Endothelial cell of umbilical vein (primary cell): ENCODE measurements around the gene CACNA1C. TPM values are rescaled to one million over a fixed set of nuclear protein-coding genes. Genes with fewer than 3 reads are reported as not detected.

Source experiments
- BruUV-seq: library from RNA; stranded (reverse); fragments of 400-500 nt; replicated peaks from 2 replicates; lab custom pipeline; 2021; lab: Mats Ljungman, UMichigan
- CTCF ChIA-PET: fragments of 300-600, 350-600 bp; sonication (Branson Sonifier 250); formaldehyde crosslinking; loops from one replicate; lab custom pipeline; 2021; ENCODE audit warnings: antibody characterized with exemption, inconsistent platforms; lab: Charles Lee
- POLR2A ChIA-PET: fragments of 300-600, 350-600 bp; sonication (Branson Sonifier 250); formaldehyde crosslinking; loops from one replicate; lab custom pipeline; 2021; ENCODE audit warnings: antibody characterized with exemption, inconsistent platforms; lab: Charles Lee
- DNase-seq: peaks from one replicate; pipeline ENCODE4 v3.0.0-alpha.2; 2011; ENCODE audit warnings: low read depth, low spot score
- FAIRE-seq: peaks from 2 replicates; lab custom pipeline; 2011; peaks lifted over from hg19 to GRCh38; lab: Jason Lieb, UNC
- H2AFZ ChIP-seq: 2 replicates; pipeline ENCODE4 v1.6.0; 2012; ENCODE audit warnings: low read depth, low read length, control low read depth, inconsistent platforms
- H3K27ac ChIP-seq: 2 replicates; pipeline ENCODE4 v1.5.1; 2011; ENCODE audit warnings: low read depth, mild to moderate bottlenecking, control low read depth, low read length, moderate library complexity; ENCODE audit not compliant: insufficient read depth
- H3K27me3 ChIP-seq, 2 experiments: 2 replicates each; pipeline versions ENCODE4 v1.6.0 to v1.6.1; 2011; ENCODE audit warnings: low read length in 2 of 2, mixed read lengths in 1 of 2; ENCODE audit not compliant: control insufficient read depth in 2 of 2, insufficient read depth in 2 of 2
- H3K36me3 ChIP-seq, 2 experiments: 2 replicates in 1 of 2; 3 replicates in 1 of 2; pipeline ENCODE4 v1.5.1; 2011; ENCODE audit warnings: low read length in 2 of 2, mild to moderate bottlenecking in 1 of 2, moderate library complexity in 1 of 2; ENCODE audit not compliant: control insufficient read depth in 2 of 2, insufficient read depth in 2 of 2; ENCODE audit errors: extremely low read depth in 1 of 2
- H3K4me1 ChIP-seq: 3 replicates; pipeline ENCODE4 v1.5.1; 2011; ENCODE audit warnings: mild to moderate bottlenecking, low read length; ENCODE audit not compliant: control insufficient read depth, insufficient read depth; ENCODE audit errors: extremely low read depth
- H3K4me2 ChIP-seq: 2 replicates; pipeline ENCODE4 v1.6.1; 2011; ENCODE audit warnings: low read length, control low read depth, mixed read lengths; ENCODE audit not compliant: insufficient read depth
- H3K4me3 ChIP-seq, 3 experiments: fragments of 200-600 bp in 1 of 3; sonication (generic), shearing (Covaris generic) in 1 of 3; replicated peaks in 1 of 3; 2 replicates each; pipeline ENCODE4 v1.5.1; 2011 to 2016; ENCODE audit warnings: control low read depth in 3 of 3, low read length in 3 of 3, mild to moderate bottlenecking in 2 of 3, inconsistent platforms in 1 of 3, low read depth in 1 of 3, moderate library complexity in 1 of 3; ENCODE audit not compliant: insufficient read depth in 1 of 3
- H3K79me2 ChIP-seq: 2 replicates; pipeline ENCODE4 v1.6.0; 2012; ENCODE audit warnings: low read length, inconsistent platforms; ENCODE audit not compliant: control insufficient read depth, insufficient read depth
- H3K9ac ChIP-seq: replicated peaks from 2 replicates; pipeline ENCODE3; 2011; ENCODE audit warnings: low read length, control low read depth; ENCODE audit not compliant: insufficient read depth; ENCODE audit errors: extremely low read depth
- H3K9me1 ChIP-seq: replicated peaks from 3 replicates; pipeline ENCODE4 v1.6.0; 2011; ENCODE audit warnings: mild to moderate bottlenecking, low read length; ENCODE audit not compliant: control insufficient read depth, insufficient read depth; ENCODE audit errors: extremely low read depth
- H3K9me3 ChIP-seq: replicated peaks from 2 replicates; pipeline ENCODE4 v1.5.1; 2012; ENCODE audit warnings: low read length, inconsistent platforms; ENCODE audit not compliant: control insufficient read depth, insufficient read depth
- H4K20me1 ChIP-seq: replicated peaks from 2 replicates; pipeline ENCODE3; 2011; ENCODE audit warnings: mild to moderate bottlenecking, low read length; ENCODE audit not compliant: control insufficient read depth, insufficient read depth; ENCODE audit errors: extremely low read depth
- CTCF ChIP-seq, 2 donors: IDR thresholded peaks; 1 replicate in 1 of 2; 2 replicates in 1 of 2; pipeline ENCODE4 v1.5.1; 2011; ENCODE audit warnings: low read length in 2 of 2, mild to moderate bottlenecking in 2 of 2, moderate library complexity in 2 of 2, control low read depth in 1 of 2, inconsistent platforms in 1 of 2, low read depth in 1 of 2; ENCODE audit not compliant: insufficient read depth in 1 of 2; ENCODE audit errors: extremely low read depth in 1 of 2
- EZH2 ChIP-seq: IDR thresholded peaks from 2 replicates; pipeline ENCODE4 v1.6.1; 2012; ENCODE audit warnings: borderline replicate concordance, low read depth, mild to moderate bottlenecking, moderate library complexity, low read length, inconsistent platforms; ENCODE audit not compliant: severe bottlenecking
- FOS ChIP-seq: IDR thresholded peaks from 2 replicates; pipeline ENCODE4 v1.6.1; 2011; ENCODE audit warnings: mild to moderate bottlenecking, low read length, moderate library complexity, borderline replicate concordance; ENCODE audit not compliant: insufficient read depth
- GATA2 ChIP-seq: IDR thresholded peaks from 2 replicates; pipeline ENCODE4 v1.7.0; 2011; ENCODE audit warnings: low read depth, mild to moderate bottlenecking, moderate library complexity, mixed read lengths, low read length; ENCODE audit not compliant: insufficient read length, insufficient read depth
- JUN ChIP-seq: IDR thresholded peaks from 2 replicates; pipeline ENCODE4 v1.6.1; 2011; ENCODE audit warnings: borderline replicate concordance, low read depth; ENCODE audit not compliant: insufficient read length, insufficient read depth
- MAX ChIP-seq: IDR thresholded peaks from 2 replicates; pipeline ENCODE4 v1.6.1; 2011; ENCODE audit not compliant: insufficient read depth, insufficient read length
- MYC ChIP-seq: IDR thresholded peaks from one replicate; pipeline ENCODE4 v1.6.1; 2011; ENCODE audit warnings: mild to moderate bottlenecking, low read depth, low read length
- POLR2A ChIP-seq: IDR thresholded peaks from 2 replicates; pipeline ENCODE4 v1.6.1; 2012; ENCODE audit warnings: low read depth, mild to moderate bottlenecking, control low read depth, low read length
- POLR2AphosphoS5 ChIP-seq: IDR thresholded peaks from 2 replicates; pipeline ENCODE4 v1.6.1; 2012; ENCODE audit warnings: low read depth, mild to moderate bottlenecking, control low read depth, low read length, moderate library complexity; ENCODE audit not compliant: insufficient read depth
- dilution Hi-C: fragments of 300-500 bp; cut with MboI; formaldehyde crosslinking; loops from one replicate; pipeline ENCODE4 v1.15.0; 2019; ENCODE audit warnings: low sequenced_read_pairs; ENCODE audit not compliant: extremely low pct_ligation_motif_present
- intact Hi-C: fragments of 100-400 bp; cut with micrococcal nuclease; formaldehyde crosslinking; loops from one replicate; pipeline ENCODE4 v1.10.0; 2022
- polyA plus RNA-seq, 4 experiments: library from polyadenylated mRNA; depleted of rRNA in 3 of 4; stranded (reverse) in 3 of 4; unstranded in 1 of 4; fragments of >200 nt; gene quantifications; 2 replicates each; pipeline versions ENCODE4 v1.2.1 to v1.2.3, GENCODE V29; 2011 to 2012; ENCODE audit warnings: missing spikeins in 1 of 4
- total RNA-seq: library from RNA; stranded (reverse); gene quantifications from 2 replicates; pipeline ENCODE4 v1.2.3, GENCODE V29; 2021

Gene CACNA1C
- total and polyA plus RNA-seq, 2 donors (not counting 3 experiments of a cell fraction or from before 2014, with no cell fraction given) = not detected

- Histone ChIP-seq H3K4me2 (no peak overlapping the region), H4K20me1 (no peaks in the 10 kb centered on the region), H3K36me3 (no peaks in the 10 kb centered on the region), H3K4me1 (peaks cover 17% of the 10 kb centered on the region), H3K9me1 (no peaks in the 10 kb centered on the region), H3K27me3 (peaks cover 6% of the 10 kb centered on the region in 2 experiments), H3K4me3 (no peak overlapping the region), H3K27ac (no peak overlapping the region), H3K79me2 (no peaks in the 10 kb centered on the region), H3K9ac (no peak overlapping the region), H3K9me3 (no peaks in the 10 kb centered on the region), H2AFZ (no peak overlapping the region)
- dilution Hi-C loops (no loop called here), intact Hi-C loops (loop anchor here (10.0 kb wide), 1 partner anchor 58 kb away; no protein-coding TSS in a partner anchor)
- FAIRE-seq (no peak), DNase-seq (no peak)
- no peak for TF ChIP-seq POLR2A
- ChIA-PET CTCF (interaction anchor here (1.0 to 2.3 kb wide), 3 partner anchors 12 to 60 kb away, joined by 3 to 12 read pairs (median 8); no protein-coding TSS in a partner anchor), POLR2A (no interaction called here)
- no TSS peak for BruUV-seq
Measured at GRCh38 chr12:2642176-2642892, 589.5 kb downstream of the CACNA1C start.

GRCh38 chr12:2642896-2643425 lies 590.2 kb downstream of the CACNA1C start:
- DNase-seq (no peak), FAIRE-seq (no peak)
- Histone ChIP-seq H3K9me1 (no peaks in the 10 kb centered on the region), H3K4me1 (peaks cover 17% of the 10 kb centered on the region), H3K27me3 (peaks cover 6% of the 10 kb centered on the region in 2 experiments), H3K4me2 (no peak overlapping the region), H4K20me1 (no peaks in the 10 kb centered on the region), H3K27ac (no peak overlapping the region), H3K4me3 (no peak overlapping the region), H3K36me3 (no peaks in the 10 kb centered on the region), H3K9ac (no peak overlapping the region), H3K9me3 (no peaks in the 10 kb centered on the region), H3K79me2 (no peaks in the 10 kb centered on the region), H2AFZ (no peak overlapping the region)
- TF ChIP-seq GATA2 = no peak
- no peak for TF ChIP-seq POLR2AphosphoS5
- no peak for TF ChIP-seq FOS
- TF ChIP-seq POLR2A = no peak
- no peak for TF ChIP-seq MAX
- no peak for TF ChIP-seq JUN
- TF ChIP-seq MYC = no peak
- no peak for TF ChIP-seq CTCF (IDR thresholded peaks at IDR 0.05; ENCODE audit: extremely low read depth in 1 of 2, insufficient read depth in 1 of 2, low read depth in 1 of 2, low read length in 2 of 2)
- TF ChIP-seq EZH2 = no peak
- ChIA-PET CTCF (interaction anchor here (1.0 kb wide), 1 partner anchor 61 kb away, joined by 3 read pairs; no protein-coding TSS in a partner anchor), POLR2A (no interaction called here)
- intact Hi-C loops (loop anchor here (10.0 kb wide), 1 partner anchor 58 kb away; no protein-coding TSS in a partner anchor), dilution Hi-C loops (no loop called here)
- BruUV-seq = no TSS peak
